GM06990 (cell line): ENCODE data around the gene ADGRG1.

ENCODE experiments used
- DNase-seq: peaks from one replicate; pipeline ENCODE4 v3.0.0-alpha.2; 2011; ENCODE audit not compliant: insufficient read length; ENCODE audit errors: extremely low read depth
- H3K27me3 ChIP-seq: replicated peaks from 2 replicates; pipeline ENCODE4 v1.6.0; 2011; ENCODE audit warnings: low read length; ENCODE audit not compliant: control insufficient read depth, insufficient read depth
- H3K36me3 ChIP-seq: 2 replicates; pipeline ENCODE4 v1.5.1; 2011; ENCODE audit warnings: low read length; ENCODE audit not compliant: control insufficient read depth, insufficient read depth
- H3K4me3 ChIP-seq: replicated peaks from 2 replicates; pipeline ENCODE4 v1.5.1; 2011; ENCODE audit warnings: low read depth, mild to moderate bottlenecking, control low read depth, low read length
- TF ChIP-seq, protein P1 (sequence below): IDR thresholded peaks from 2 replicates; pipeline ENCODE4 v1.5.1; 2011; ENCODE audit warnings: low read length, control low read depth, mild to moderate bottlenecking, inconsistent platforms; ENCODE audit not compliant: insufficient read depth, poor library complexity, severe bottlenecking

The ADGRG1 gene

DNA sequence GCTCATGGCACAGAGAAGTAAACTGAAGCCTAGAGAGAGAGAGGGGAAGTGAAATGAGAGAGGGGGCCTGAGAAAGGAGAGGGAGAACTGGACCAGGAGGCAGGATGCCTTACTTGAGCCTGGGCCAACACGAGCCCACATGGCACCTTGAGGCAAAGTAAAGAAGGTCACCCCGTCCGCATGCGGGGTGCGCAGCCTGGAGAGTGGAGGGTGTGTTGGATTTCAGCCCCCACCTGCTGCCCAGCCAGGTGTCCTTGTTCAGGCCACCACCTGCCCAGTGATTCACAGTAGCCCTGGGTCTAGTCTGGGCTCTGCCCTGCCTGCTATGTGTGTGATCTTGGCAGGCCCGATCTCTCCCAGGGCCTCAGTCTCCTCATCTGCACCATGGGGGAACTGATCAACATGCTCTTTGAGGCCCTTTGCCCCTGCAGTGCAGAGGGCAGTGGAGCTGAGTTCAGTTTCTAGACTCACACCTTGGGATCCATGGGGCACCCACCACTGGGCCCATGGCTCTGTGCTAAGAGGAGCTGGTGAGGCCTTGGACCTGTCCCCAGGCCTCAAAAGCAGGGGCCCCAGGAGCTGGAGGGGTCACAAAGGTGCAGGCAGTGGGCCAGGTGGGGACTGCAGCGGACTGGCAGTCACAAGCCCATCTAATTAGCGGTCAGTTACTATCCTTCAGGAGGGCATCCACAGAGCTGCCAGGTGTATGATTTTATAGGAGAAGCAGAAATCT lies 56.4 kb downstream of the ADGRG1 start:
- Histone ChIP-seq H3K27me3 (no peaks in the 10 kb centered on the region; the same call in 1 of the 2 replicates), H3K4me3 (no peak overlapping the region), H3K36me3 (no peaks in the 10 kb centered on the region)
- DNase-seq = no peak
- TF ChIP-seq, protein P1, sequence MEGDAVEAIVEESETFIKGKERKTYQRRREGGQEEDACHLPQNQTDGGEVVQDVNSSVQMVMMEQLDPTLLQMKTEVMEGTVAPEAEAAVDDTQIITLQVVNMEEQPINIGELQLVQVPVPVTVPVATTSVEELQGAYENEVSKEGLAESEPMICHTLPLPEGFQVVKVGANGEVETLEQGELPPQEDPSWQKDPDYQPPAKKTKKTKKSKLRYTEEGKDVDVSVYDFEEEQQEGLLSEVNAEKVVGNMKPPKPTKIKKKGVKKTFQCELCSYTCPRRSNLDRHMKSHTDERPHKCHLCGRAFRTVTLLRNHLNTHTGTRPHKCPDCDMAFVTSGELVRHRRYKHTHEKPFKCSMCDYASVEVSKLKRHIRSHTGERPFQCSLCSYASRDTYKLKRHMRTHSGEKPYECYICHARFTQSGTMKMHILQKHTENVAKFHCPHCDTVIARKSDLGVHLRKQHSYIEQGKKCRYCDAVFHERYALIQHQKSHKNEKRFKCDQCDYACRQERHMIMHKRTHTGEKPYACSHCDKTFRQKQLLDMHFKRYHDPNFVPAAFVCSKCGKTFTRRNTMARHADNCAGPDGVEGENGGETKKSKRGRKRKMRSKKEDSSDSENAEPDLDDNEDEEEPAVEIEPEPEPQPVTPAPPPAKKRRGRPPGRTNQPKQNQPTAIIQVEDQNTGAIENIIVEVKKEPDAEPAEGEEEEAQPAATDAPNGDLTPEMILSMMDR = no peak

DNA sequence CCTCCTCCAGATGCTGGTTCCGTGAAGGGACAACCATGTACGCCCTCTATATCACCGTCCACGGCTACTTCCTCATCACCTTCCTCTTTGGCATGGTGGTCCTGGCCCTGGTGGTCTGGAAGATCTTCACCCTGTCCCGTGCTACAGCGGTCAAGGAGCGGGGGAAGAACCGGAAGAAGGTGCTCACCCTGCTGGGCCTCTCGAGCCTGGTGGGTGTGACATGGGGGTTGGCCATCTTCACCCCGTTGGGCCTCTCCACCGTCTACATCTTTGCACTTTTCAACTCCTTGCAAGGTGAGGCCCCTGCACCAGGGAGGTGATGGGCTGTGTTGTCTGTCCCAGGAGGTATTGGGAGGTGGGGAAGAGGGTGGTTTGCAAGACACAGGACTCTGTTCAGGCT lies 57.2 kb downstream of the ADGRG1 start:
- H3K4me3 ChIP-seq = no peak overlapping the region
- no peak for DNase-seq
- no peaks in the 10 kb centered on the region for H3K36me3 ChIP-seq
- H3K27me3 ChIP-seq = no peaks in the 10 kb centered on the region; the same call in 1 of the 2 replicates
- TF ChIP-seq, protein P1 = no peak

DNA sequence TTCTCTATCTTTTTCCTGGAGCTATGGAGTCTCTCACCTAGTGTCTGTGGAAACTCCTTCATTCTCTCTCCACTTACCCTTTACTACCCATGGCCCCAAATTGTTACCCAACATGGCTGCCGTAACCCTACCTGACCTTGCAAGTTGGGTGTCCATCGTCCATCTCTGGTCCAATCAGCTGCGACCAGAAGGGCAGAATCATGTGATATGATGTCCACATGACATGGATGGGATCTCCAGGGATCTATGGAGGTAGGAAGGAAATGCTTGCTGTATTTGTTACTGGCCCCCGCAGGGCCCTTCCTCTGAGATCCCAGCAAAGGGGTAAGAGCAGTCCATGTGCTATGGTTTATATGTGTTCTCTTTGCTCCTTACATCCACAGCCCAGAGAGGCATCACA lies 58.1 kb downstream of the ADGRG1 start:
- no peaks in the 10 kb centered on the region for H3K36me3 ChIP-seq
- TF ChIP-seq, protein P1 = no peak
- DNase-seq = no peak
- H3K27me3 ChIP-seq = no peaks in the 10 kb centered on the region; the same call in 1 of the 2 replicates
- H3K4me3 ChIP-seq = no peak overlapping the region

DNA sequence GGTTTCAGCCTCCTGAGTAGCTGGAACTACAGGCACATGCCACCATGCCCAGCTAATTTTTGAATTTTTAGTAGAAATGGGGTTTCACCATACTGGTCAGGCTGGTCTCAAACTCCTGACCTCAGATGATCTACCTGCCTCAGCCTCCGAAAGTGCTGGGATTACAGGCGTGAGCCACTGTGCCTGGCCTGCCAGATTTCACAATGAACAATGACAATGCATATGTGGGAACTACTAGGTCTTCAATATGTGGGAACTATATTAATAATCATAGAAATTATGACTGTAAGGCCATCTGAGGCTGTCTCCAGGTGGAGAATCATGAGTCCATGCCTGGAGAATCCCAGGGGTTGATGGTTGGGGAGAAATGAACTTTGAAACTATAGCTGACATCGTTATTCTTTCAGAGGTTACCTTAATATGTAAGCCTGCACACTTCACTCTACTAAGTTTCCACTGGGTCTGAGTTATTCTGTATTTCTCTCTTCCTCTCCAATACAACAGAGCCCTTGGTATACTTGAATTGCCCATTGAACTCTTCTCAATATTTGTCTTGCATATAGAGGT lies 59.0 kb downstream of the ADGRG1 start:
- H3K4me3 ChIP-seq = no peak overlapping the region
- H3K27me3 ChIP-seq = no peaks in the 10 kb centered on the region; the same call in 1 of the 2 replicates
- TF ChIP-seq, protein P1 = no peak
- DNase-seq = no peak
- no peaks in the 10 kb centered on the region for H3K36me3 ChIP-seq

DNA sequence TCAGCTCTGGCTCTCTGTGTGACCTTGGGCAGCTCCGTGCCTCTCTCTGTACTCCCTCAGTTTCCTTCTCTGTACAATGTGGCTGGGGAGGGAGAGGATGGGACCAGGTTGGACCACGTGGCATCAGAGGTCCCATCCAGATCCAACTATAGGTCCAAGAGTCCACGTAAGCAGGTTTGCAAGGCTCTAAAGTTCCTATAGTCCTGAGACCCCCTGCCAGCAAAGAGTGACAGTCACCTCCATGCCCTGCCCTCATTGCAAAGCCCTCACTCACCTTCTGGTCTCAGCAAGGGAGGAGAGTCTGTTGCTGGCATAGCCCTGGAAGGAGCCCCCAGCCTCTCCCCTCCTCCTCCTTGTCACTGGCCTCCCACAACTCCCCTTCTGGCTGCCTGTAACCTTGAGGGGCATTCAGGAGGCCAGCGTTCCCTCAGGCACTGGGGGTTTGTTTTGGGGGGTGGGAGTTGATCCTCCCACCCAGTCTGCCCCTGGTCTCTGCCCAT lies 60.1 kb downstream of the ADGRG1 start:
- TF ChIP-seq, protein P1 = no peak
- Histone ChIP-seq H3K36me3 (no peaks in the 10 kb centered on the region), H3K27me3 (no peaks in the 10 kb centered on the region; the same call in 1 of the 2 replicates), H3K4me3 (no peak overlapping the region)
- DNase-seq = no peak
